ENCODE results near the gene CAMTA2. TPM values are rescaled to one million over a fixed set of nuclear protein-coding genes. Genes with fewer than 3 reads are reported as not detected.

The CAMTA2 gene
- total and polyA plus RNA-seq, 3 experiments from 2014 or later: 19.6 to 90.6 (median 85.6) TPM

GRCh38 chr17:4999430-5000093 is 12.1 kb upstream of the CAMTA2 start:
- Mint-ChIP-seq H3K4me3 (peak overlapping the region; percentile 73 to 86 (median 83)), H3K4me1 (peaks cover 18 to 33% (median 26%) of the 10 kb centered on the region in 3 donors), H3K27ac (peak overlapping the region; percentile 2 to 81 (median 62)), H3K36me3 (peaks cover 8 to 39% (median 9%) of the 10 kb centered on the region in 3 donors), H3K9me3 (no peaks in the 10 kb centered on the region), H3K27me3 (no peaks in the 10 kb centered on the region)
- no peaks in the 10 kb centered on the region for H3K27me3 ChIP-seq (ENCODE audit: insufficient read depth, low read length, poor library complexity, severe bottlenecking)
- ChIA-PET POLR2A (interaction anchor here (0.7 kb wide), 1 partner anchor 31 kb away, joined by 3 read pairs; no protein-coding TSS in a partner anchor), CTCF (interaction anchor here (0.9 kb wide), 1 partner anchor 13 kb away, joined by 3 read pairs; no protein-coding TSS in a partner anchor)
- H3K4me3 ChIP-seq (ENCODE audit: low read length): no peak overlapping the region
- H3K36me3 ChIP-seq (ENCODE audit: insufficient read depth, low read length): peaks cover 15% of the 10 kb centered on the region
- H3K9me3 ChIP-seq (ENCODE audit: low read length): no peaks in the 10 kb centered on the region
- peaks cover 21% of the 10 kb centered on the region for H3K4me1 ChIP-seq (ENCODE audit: insufficient read depth, low read length)
- no peak overlapping the region for H3K27ac ChIP-seq (ENCODE audit: low read depth, low read length)
- peak in 1 of 5 donors; percentile 10 for DNase-seq

DNA sequence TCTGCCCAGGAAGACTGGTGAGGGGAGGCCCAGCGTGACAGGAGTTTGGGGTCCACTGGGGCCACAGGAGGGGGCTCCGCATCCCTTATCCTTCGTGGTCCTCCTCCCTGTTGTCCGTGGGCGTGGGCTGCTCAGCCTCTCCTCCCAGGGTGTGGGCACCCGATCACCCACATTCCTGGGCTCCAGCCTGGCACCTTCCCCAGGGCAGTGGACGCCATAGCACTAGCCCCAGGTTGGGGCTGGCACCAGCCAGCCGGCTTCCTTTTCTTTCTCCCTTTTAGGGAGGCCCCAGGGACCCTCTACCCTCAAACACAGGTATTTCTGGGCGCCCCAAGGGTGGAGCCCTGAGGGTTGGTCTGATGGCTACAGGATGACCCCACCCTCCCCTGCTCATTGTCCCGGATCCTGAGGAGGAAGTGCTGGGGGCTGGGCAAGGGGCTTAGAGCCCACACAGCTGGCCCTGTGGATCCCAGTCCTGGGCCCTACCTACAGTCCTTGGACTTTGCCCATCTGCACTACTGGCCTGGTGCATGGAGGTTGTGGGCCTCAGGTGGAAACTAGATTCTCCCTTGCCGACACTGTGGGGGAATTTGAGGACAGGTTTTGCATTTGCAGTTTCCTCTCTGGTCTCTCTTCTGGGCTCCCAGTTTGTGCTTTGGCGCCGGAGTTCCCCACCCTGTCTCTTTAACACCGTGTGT is 11.4 kb upstream of the CAMTA2 start:
- peak overlapping the region; percentile 2 to 92 (median 62) for H3K27ac Mint-ChIP-seq
- H3K4me3 Mint-ChIP-seq: peak overlapping the region; percentile 73 to 86 (median 83)

DNA sequence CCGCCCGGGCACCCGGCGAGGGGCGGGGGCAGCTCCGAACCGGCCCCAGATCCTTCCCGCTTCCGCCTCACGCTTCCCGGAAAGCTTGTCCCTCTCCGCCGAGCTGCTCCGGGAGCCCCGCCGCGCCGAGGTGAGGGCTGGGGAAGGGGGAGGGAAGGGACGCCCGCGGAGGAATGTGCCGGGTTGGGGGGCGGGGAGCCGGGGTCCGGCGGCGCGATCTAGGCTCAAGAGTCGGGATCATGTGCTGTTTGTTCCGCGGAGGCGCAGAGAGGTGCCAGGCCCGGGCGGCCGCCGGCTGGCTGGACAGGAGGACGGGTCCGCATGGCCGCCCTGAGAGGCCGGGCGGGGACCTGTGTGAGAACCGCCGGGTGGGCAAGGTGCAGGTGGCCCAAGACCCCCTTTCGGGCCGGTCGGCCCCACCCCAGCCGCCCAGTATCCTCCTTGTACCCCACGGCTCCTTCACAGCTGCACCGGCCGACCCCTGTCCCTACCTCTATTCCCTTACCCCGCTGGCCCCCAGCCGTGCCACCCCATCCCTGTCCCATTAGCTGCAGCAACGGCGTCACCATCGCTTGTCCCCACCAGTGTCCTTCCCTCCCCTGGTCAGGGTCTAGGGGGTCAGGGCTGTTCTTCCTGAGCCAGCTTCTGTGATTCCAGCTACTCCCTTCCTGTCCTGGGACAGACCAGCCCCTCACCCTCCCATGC is 10.7 kb upstream of the CAMTA2 start:
- Mint-ChIP-seq H3K4me1 (peaks cover 18 to 33% (median 26%) of the 10 kb centered on the region in 3 donors), H3K9me3 (no peaks in the 10 kb centered on the region), H3K36me3 (peaks cover 0 to 25% (median 0%) of the 10 kb centered on the region in 3 donors), H3K27me3 (no peaks in the 10 kb centered on the region), H3K4me3 (peak overlapping the region; percentile 73 to 86 (median 83)), H3K27ac (peak overlapping the region in 2 of 8 donors; percentile 74 to 92)
- no peaks in the 10 kb centered on the region for H3K27me3 ChIP-seq (ENCODE audit: insufficient read depth, low read length, poor library complexity, severe bottlenecking)
- H3K36me3 ChIP-seq (ENCODE audit: insufficient read depth, low read length): peaks cover 4% of the 10 kb centered on the region
- no peaks in the 10 kb centered on the region for H3K9me3 ChIP-seq (ENCODE audit: low read length)
- POLR2A ChIA-PET: interaction anchor here (0.6 to 2.6 kb wide), 6 partner anchors 11 to 81 kb away, joined by 3 to 20 read pairs (median 6); partner anchors contain the start of genes CAMTA2, PFN1 and SPAG7
- DNase-seq: no peak
- CTCF ChIA-PET: interaction anchor here (1.1 to 1.9 kb wide), 8 partner anchors 9 to 89 kb away, joined by 3 to 7 read pairs (median 4); partner anchors contain the start of genes RNF167, SLC25A11, SLC52A1 and SPAG7
- H3K27ac ChIP-seq (ENCODE audit: low read depth, low read length): peak overlapping the region; percentile 51
- peaks cover 21% of the 10 kb centered on the region for H3K4me1 ChIP-seq (ENCODE audit: insufficient read depth, low read length)
- peak overlapping the region; percentile 60 for H3K4me3 ChIP-seq (ENCODE audit: low read length)

More for the DNA sequence above, 11.4 kb upstream of the CAMTA2 start:
- no peaks in the 10 kb centered on the region for H3K27me3 ChIP-seq (ENCODE audit: insufficient read depth, low read length, poor library complexity, severe bottlenecking)
- Mint-ChIP-seq H3K27me3 (no peaks in the 10 kb centered on the region), H3K36me3 (peaks cover 2 to 32% (median 2%) of the 10 kb centered on the region in 3 donors), H3K4me1 (peaks cover 18 to 33% (median 26%) of the 10 kb centered on the region in 3 donors), H3K9me3 (no peaks in the 10 kb centered on the region)
- ChIA-PET CTCF (interaction anchor here (1.1 to 1.4 kb wide), 4 partner anchors 12 to 59 kb away, joined by 3 to 5 read pairs (median 4); partner anchors contain the start of genes RNF167, SLC25A11 and SLC52A1), POLR2A (interaction anchor here (2.2 to 2.6 kb wide), 2 partner anchors 12 to 31 kb away, joined by 18 to 20 read pairs; partner anchors contain the start of genes CAMTA2 and SPAG7)
- H3K4me1 ChIP-seq (ENCODE audit: insufficient read depth, low read length): peaks cover 21% of the 10 kb centered on the region
- peak overlapping the region; percentile 51 for H3K27ac ChIP-seq (ENCODE audit: low read depth, low read length)
- H3K36me3 ChIP-seq (ENCODE audit: insufficient read depth, low read length): peaks cover 9% of the 10 kb centered on the region
- H3K4me3 ChIP-seq (ENCODE audit: low read length): peak overlapping the region; percentile 60
- DNase-seq: peak in 2 of 5 donors; percentile 11 to 45
- H3K9me3 ChIP-seq (ENCODE audit: low read length): no peaks in the 10 kb centered on the region

DNA sequence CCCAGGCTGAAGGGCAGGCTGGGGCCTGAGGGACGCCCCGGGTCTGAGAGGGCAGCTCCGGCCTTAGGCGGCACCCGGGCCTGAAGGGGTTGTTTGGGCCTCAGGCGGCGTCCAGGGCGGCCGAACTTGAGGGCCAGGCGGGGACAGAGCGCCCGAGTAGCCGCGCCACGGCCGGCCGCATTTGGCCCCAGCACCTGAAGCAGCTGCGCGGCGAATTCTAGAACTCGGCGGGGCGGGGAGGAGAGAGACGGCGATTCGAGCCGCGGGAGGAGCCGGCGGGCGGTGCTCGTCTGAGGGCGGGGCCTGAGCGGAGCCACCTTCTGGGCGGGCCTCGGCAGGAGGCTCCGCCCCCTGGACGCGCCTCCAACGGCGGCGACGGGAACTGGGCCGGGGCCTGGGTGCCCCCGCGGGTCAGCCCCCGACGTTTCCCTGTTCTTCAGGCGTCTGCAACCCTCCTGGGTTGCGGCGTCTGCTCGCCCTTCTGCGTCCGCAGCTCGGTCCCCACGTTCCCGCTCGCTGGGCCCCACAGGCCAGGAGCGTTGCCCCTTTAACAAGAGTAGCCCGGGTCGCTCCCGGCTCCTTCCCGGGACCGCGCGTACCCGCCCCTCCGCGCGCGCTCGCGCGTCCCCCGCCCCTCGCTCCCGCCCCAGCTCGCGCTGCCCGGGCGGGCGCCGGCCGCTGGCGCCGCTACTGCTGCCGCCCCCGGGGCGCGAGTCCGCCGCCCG is 10.0 kb upstream of the CAMTA2 start, which contains the start of the genes INCA1 and KIF1C:
INCA1 (minus strand) TSS at position 221 of the 725 bp plus-strand sequence. CDS start 3,085 bp downstream, outside the sequence.
KIF1C (plus strand) TSS at position 649 of the 725 bp plus-strand sequence. CDS start 2,297 bp downstream, outside the sequence.
- peak; percentile 84 to 93 (median 91) for DNase-seq
- Histone ChIP-seq H3K4me1 (ENCODE audit: insufficient read depth, low read length) (peaks cover 21% of the 10 kb centered on the region), H3K4me3 (ENCODE audit: low read length) (peak within 1 kb of the TSS; percentile 61), H3K27ac (ENCODE audit: low read depth, low read length) (peak within 1 kb of the TSS; percentile 51), H3K27me3 (ENCODE audit: insufficient read depth, low read length, poor library complexity, severe bottlenecking) (no peaks in the 10 kb centered on the region), H3K9me3 (ENCODE audit: low read length) (no peaks in the 10 kb centered on the region), H3K36me3 (ENCODE audit: insufficient read depth, low read length) (peaks cover 4% of the 10 kb centered on the region)
- CTCF ChIA-PET: interaction anchor here (1.0 to 1.9 kb wide), 11 partner anchors 8 to 95 kb away, joined by 3 to 7 read pairs (median 4); partner anchors contain the start of genes CHRNE, RNF167, SLC25A11 and SLC52A1
- POLR2A ChIA-PET: interaction anchor here (0.6 to 2.6 kb wide), 8 partner anchors 8 to 81 kb away, joined by 3 to 20 read pairs (median 6); partner anchors contain the start of genes CAMTA2, PFN1 and SPAG7
- Mint-ChIP-seq H3K27ac (peak within 1 kb of the TSS; percentile 75 to 95 (median 87)), H3K4me1 (peaks cover 18 to 33% (median 26%) of the 10 kb centered on the region in 3 donors), H3K36me3 (peaks cover 0 to 18% (median 0%) of the 10 kb centered on the region in 3 donors), H3K9me3 (no peaks in the 10 kb centered on the region), H3K4me3 (peak within 1 kb of the TSS; percentile 80 to 88 (median 84)), H3K27me3 (no peaks in the 10 kb centered on the region)

DNA sequence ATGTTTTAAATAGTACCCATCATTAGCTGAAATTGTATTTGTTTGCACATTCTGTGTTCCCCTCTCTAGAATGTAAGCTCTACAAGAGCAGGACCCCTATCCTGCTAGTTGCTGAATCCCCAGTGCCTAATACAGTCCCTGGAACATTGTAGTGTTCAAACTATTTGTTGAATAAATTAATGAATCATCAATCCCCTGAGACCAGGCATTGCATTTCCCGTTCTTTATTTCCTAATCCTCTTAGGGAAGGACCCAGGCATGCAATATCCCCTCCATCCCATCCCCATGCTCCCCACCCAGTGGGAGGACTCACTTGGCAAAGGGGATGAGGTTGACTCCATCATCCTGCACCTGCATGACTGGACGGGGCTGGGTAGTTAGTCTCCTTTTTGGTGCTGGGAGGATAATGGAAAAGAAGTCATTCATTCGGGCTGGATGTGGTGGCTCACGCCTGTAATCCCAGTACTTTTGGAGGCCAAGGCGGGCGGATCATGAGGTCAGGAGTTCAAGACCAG is 6.7 kb upstream of the CAMTA2 start:
- Mint-ChIP-seq H3K27me3 (peaks cover 0 to under 1% of the 10 kb centered on the region in 2 donors), H3K27ac (no peak overlapping the region), H3K4me1 (peaks cover 17 to 31% (median 17%) of the 10 kb centered on the region in 3 donors), H3K4me3 (peak overlapping the region in 1 of 7 donors; percentile 84), H3K36me3 (peaks cover 0 to 4% (median 0%) of the 10 kb centered on the region in 3 donors), H3K9me3 (no peaks in the 10 kb centered on the region)
- Histone ChIP-seq H3K36me3 (ENCODE audit: insufficient read depth, low read length) (no peaks in the 10 kb centered on the region), H3K4me3 (ENCODE audit: low read length) (no peak overlapping the region), H3K27me3 (ENCODE audit: insufficient read depth, low read length, poor library complexity, severe bottlenecking) (no peaks in the 10 kb centered on the region), H3K4me1 (ENCODE audit: insufficient read depth, low read length) (peaks cover 28% of the 10 kb centered on the region), H3K9me3 (ENCODE audit: low read length) (no peaks in the 10 kb centered on the region), H3K27ac (ENCODE audit: low read depth, low read length) (no peak overlapping the region)
- DNase-seq: no peak
- CTCF ChIA-PET: no interaction called here
- POLR2A ChIA-PET: interaction anchor here (0.6 kb wide), 1 partner anchor 1294 kb away, joined by 4 read pairs; no protein-coding TSS in a partner anchor

DNA sequence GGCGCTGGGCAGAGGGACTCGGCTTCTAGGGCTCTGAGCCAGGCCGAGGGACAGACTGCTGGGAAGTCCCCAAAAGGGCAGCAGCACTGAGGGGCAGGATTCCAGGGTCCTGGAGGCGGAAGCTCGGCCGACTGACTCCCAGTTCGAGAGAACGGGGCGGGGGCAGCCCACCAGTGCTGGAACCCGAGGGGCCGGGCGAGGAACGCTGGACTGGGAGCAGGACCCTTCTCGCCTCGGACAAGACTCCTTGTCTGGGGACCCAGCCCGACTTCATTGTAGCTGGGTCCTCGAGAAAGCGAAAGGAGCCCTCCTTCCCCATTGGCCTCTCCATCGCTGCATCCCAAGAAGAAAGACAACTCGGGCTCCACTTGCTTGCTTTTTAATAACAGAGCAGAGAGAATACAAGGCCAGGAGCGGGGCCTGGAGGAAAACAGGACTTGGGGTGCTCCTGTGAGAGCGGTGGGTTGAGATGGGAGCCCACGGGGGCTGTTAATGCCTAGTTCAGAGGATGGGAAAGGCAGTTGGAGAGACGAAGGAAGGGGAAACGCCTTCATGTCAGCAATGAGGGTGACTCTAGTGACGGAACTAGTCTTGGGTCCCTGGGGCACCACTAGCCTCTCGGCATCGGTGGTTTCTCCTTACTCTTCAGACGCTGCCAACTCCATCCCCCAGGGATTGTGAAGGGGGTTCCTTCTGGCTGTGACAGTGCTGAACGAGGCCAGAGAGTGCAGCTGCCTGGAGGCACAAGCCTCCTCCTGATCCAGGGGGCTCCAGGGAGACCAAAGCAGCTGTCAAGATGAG is 492 bp upstream of the CAMTA2 start:
- peak overlapping the region; percentile 91 to 96 (median 93) for H3K4me3 Mint-ChIP-seq
- DNase-seq: peak in 1 of 5 donors; percentile 10

More for the DNA sequence above, 492 bp upstream of the CAMTA2 start:
- Histone ChIP-seq H3K27ac (ENCODE audit: low read depth, low read length) (peak overlapping the region; percentile 88), H3K4me3 (ENCODE audit: low read length) (peak overlapping the region; percentile 94), H3K36me3 (ENCODE audit: insufficient read depth, low read length) (no peaks in the 10 kb centered on the region), H3K4me1 (ENCODE audit: insufficient read depth, low read length) (peaks cover 33% of the 10 kb centered on the region), H3K9me3 (ENCODE audit: low read length) (no peaks in the 10 kb centered on the region), H3K27me3 (ENCODE audit: insufficient read depth, low read length, poor library complexity, severe bottlenecking) (no peaks in the 10 kb centered on the region)
- peaks cover 29 to 46% (median 42%) of the 10 kb centered on the region in 3 donors for H3K4me1 Mint-ChIP-seq
- peaks cover 0 to 1% of the 10 kb centered on the region in 2 donors for H3K27me3 Mint-ChIP-seq
- peaks cover 0 to 24% (median 8%) of the 10 kb centered on the region in 3 donors for H3K36me3 Mint-ChIP-seq
- ChIA-PET CTCF (interaction anchor here (0.7 to 4.1 kb wide), 14 partner anchors 7 to 278 kb away, joined by 3 to 19 read pairs (median 4); partner anchors contain the start of genes RNF167, SLC25A11 and SPAG7), POLR2A (interaction anchor here (0.6 to 2.6 kb wide), 6 partner anchors 10 to 75 kb away, joined by 3 to 20 read pairs (median 5); partner anchors contain the start of genes INCA1, KIF1C, PFN1 and RNF167)
- H3K9me3 Mint-ChIP-seq: no peaks in the 10 kb centered on the region
- H3K27ac Mint-ChIP-seq: peak overlapping the region; percentile 87 to 98 (median 95)

Data from CD8-positive, alpha-beta memory T cell (primary cell).